Muscle layer of colon (tissue), 2 donors: ENCODE results near the gene SEMA3A.
"Not testable (repeated sequence)": the region's sequence is repeated elsewhere in the genome, so short reads cannot be mapped to it uniquely, and the experiment has no call there.

ENCODE experiments used
- H3K27ac ChIP-seq: one replicate; pipeline ENCODE4 v1.7.0; 2013; ENCODE audit warnings: low read depth, mild to moderate bottlenecking, low read length, moderate library complexity
- H3K27me3 ChIP-seq, 2 donors: one replicate each; pipeline ENCODE4 v1.7.0; 2013; ENCODE audit warnings: low read length in 2 of 2, mild to moderate bottlenecking in 2 of 2; ENCODE audit not compliant: insufficient read depth in 2 of 2, control insufficient read depth in 1 of 2
- H3K36me3 ChIP-seq: one replicate; pipeline ENCODE4 v1.7.0; 2013; ENCODE audit warnings: mild to moderate bottlenecking, low read length; ENCODE audit not compliant: insufficient read depth
- H3K4me1 ChIP-seq: one replicate; pipeline ENCODE4 v1.7.0; 2013; ENCODE audit warnings: mild to moderate bottlenecking, low read length; ENCODE audit not compliant: insufficient read depth
- H3K4me3 ChIP-seq, 2 donors: one replicate each; pipeline ENCODE4 v1.7.0; 2013; ENCODE audit warnings: low read length in 2 of 2, low read depth in 1 of 2, mild to moderate bottlenecking in 1 of 2, moderate library complexity in 1 of 2
- H3K9ac ChIP-seq: one replicate; pipeline ENCODE4 v1.7.0; 2013; ENCODE audit warnings: low read length
- H3K9me3 ChIP-seq: one replicate; pipeline ENCODE4 v1.7.0; 2013; ENCODE audit warnings: mild to moderate bottlenecking, low read length
- donor health status: abdominal sarcoma.
- donor health status: Adenocarcinoma of cecum.

SEMA3A gene

DNA sequence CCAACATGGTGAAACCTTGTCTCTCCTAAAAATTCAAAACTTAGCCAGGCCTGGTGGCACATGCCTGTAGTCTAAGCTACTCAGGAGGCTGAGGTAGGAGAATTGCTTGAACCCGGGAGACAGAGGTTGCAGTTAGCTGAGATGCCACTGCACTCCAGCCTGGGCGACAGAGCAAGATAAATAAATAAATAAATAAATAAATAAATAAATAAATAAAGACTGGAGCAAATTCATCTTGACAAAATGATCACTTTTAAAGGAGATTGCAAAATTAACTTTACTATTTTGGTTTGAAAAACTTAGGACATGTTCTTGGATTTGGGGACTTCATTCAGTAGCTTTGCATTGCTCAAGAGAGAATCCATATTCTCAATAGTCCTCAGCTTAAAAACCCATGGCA is 137.0 kb downstream of the SEMA3A start:
- Histone ChIP-seq H3K27me3 (no peaks in the 10 kb centered on the region), H3K4me1 (peaks cover 6% of the 10 kb centered on the region), H3K9me3 (no peaks in the 10 kb centered on the region), H3K27ac (no peak overlapping the region), H3K4me3 (no peak overlapping the region), H3K36me3 (peaks cover 4% of the 10 kb centered on the region), H3K9ac (no peak overlapping the region)

DNA sequence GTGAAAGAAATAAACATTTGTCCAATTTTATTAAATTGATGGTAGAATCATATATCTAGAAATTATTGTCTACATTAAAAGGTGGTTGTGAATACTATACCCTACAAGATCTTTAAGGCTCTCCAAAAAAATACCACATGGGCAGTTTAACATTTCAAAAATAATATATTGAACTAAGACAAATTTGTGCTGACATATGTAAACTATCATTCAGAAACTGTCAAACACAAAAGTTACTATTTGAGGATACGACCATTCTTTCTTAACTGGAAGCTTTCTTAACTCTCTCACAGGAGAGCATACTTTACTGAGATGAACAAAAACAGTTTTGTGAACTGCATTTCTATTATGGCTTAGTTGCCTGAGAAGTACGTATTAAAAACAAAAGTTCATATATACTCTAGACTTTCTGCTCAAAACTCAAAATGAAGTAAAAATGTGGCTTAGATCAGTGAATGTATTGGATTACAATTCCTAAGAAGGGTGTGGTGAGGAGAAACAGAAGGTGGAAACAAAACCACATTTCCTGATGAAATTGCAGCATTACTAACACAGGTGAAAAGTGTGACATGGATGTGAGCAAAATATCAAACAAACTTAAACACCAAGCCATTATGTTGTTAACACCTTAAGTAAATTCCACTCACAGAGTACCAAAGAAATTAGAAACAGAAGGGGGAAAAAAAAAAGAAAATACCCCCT is 138.5 kb downstream of the SEMA3A start:
- Histone ChIP-seq H3K9ac (no peak overlapping the region), H3K4me1 (peaks cover 3% of the 10 kb centered on the region), H3K27ac (no peak overlapping the region), H3K27me3 (no peaks in the 10 kb centered on the region), H3K4me3 (no peak overlapping the region), H3K9me3 (no peaks in the 10 kb centered on the region), H3K36me3 (peaks cover 4% of the 10 kb centered on the region)

DNA sequence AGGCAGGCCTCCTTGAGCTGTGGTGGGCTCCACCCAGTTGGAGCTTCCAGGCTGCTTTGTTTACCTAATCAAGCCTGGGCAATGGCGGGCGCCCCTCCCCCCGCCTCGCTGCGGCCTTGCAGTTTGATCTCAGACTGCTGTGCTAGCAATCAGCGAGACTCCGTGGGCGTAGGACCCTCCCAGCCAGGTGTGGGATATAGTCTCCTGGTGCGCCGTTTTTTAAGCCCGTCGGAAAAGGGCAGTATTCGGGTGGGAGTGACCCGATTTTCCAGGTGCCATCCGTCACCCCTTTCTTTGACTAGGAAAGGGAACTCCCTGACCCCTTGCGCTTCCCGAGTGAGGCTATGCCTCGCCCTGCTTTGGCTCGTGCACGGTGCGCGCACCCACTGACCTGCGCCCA is 139.4 kb downstream of the SEMA3A start:
- H3K9ac ChIP-seq, H3K36me3 ChIP-seq, H3K4me1 ChIP-seq, H3K9me3 ChIP-seq, H3K27me3 ChIP-seq, H3K4me3 ChIP-seq, H3K27ac ChIP-seq: not testable (repeated sequence)

DNA sequence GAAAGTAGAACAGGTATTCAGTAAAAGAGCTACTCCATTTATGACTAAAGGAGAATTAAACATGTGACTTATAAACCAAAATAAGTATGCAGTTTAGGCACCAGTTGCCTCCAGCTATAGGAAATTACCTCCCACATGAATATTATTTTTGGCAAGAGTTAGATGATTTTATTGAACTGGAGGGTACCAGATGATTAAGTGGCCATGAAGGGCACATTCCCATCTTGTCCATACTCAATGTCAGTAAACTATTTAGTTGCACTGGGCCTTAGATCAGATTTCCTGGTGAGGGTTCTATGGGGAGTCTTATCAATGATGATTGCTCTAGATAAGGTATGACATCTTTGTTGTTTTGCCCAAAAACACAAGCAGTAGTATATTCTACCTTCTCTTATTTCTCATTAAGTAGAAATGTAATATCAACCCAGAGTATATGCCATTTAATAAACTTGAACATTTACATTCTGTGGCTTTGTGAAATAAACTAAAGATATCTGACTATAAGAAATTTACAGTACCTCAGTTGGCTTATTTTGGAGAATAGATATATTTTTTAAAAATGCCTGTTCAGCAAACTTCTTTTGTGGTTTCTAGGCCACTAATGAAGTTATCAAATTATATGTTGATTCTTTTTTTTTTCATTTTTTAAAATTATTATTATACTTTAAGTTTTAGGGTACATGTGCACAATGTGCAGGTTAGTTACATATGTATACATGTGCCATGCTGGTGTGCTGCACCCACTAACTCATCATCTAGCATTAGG is 145.3 kb downstream of the SEMA3A start:
- Histone ChIP-seq H3K27me3 (no peaks in the 10 kb centered on the region), H3K9me3 (no peaks in the 10 kb centered on the region), H3K9ac (no peak overlapping the region), H3K36me3 (no peaks in the 10 kb centered on the region), H3K4me1 (peaks cover 2% of the 10 kb centered on the region), H3K27ac (no peak overlapping the region), H3K4me3 (no peak overlapping the region)

DNA sequence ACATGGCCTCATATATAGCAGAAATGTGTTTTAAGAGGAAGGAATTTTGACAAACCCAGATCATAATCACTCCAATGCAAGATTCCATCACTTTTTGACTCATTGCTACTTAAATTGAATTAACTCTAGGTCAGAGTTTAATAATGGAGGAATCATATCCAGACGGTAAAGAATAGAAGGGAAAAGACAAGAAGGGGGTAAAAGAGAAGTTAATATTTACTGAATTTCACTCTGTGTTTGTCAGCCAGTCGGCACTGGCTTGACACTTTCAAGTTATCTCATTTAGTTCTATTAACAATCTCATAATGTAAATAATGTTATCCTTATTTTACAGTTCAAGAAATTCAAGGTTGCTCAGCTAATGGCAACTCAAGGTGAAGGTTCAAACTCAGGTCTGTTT is 147.5 kb downstream of the SEMA3A start:
- no peaks in the 10 kb centered on the region for H3K9me3 ChIP-seq
- H3K27ac ChIP-seq: no peak overlapping the region
- H3K4me3 ChIP-seq: no peak overlapping the region
- H3K27me3 ChIP-seq: no peaks in the 10 kb centered on the region
- no peaks in the 10 kb centered on the region for H3K36me3 ChIP-seq
- no peak overlapping the region for H3K9ac ChIP-seq
- peaks cover 7% of the 10 kb centered on the region for H3K4me1 ChIP-seq

DNA sequence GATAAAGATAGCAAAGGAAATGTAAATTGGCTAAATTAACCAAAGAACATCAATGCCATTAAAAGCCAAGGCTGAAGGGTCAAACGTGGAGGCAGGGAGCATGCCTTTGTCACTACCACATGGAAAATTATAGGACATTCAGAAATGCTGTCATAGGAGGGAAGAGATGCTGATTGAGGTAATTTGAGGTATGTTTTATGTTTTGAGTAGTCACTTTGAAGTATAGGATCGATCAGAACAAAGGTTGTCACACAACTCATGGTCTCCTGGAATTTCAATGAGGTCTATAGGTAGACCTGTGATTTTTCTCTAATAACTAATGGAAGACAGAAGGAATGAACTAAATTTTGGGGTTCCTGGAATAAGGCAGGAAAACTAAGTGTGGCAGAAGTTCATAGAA is 149.8 kb downstream of the SEMA3A start:
- no peak overlapping the region for H3K9ac ChIP-seq
- H3K36me3 ChIP-seq: no peaks in the 10 kb centered on the region
- no peak overlapping the region for H3K27ac ChIP-seq
- no peaks in the 10 kb centered on the region for H3K27me3 ChIP-seq
- no peak overlapping the region for H3K4me3 ChIP-seq
- H3K4me1 ChIP-seq: peaks cover 7% of the 10 kb centered on the region
- H3K9me3 ChIP-seq: no peaks in the 10 kb centered on the region

DNA sequence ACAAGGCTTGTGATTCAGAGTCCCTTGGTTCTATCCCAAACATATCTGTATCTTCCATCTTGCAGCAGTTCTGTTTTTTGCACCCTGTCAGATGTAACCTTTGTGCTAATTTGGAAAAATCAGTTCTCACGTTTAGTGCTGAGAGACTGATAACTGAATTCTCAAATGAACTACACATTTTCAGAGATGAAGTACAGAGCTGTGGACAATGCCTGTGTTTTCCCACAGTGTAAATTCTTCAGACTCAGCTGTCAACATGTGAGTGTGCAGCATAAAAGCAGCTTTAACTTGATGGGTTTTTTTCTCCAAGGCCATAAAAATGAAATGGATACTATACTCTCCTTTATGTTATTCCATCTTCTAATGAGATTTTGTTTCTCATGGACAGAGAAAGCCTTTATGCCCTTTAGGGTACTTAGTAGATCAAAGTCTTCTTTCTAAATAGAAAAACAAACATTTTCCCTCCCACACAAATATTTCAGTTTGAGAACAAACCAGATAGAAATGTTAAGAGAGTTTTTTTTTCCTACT is 150.9 kb downstream of the SEMA3A start:
- Histone ChIP-seq H3K27ac (no peak overlapping the region), H3K4me1 (peaks cover 7% of the 10 kb centered on the region), H3K9ac (no peak overlapping the region), H3K9me3 (no peaks in the 10 kb centered on the region), H3K27me3 (no peaks in the 10 kb centered on the region), H3K4me3 (no peak overlapping the region), H3K36me3 (no peaks in the 10 kb centered on the region)

DNA sequence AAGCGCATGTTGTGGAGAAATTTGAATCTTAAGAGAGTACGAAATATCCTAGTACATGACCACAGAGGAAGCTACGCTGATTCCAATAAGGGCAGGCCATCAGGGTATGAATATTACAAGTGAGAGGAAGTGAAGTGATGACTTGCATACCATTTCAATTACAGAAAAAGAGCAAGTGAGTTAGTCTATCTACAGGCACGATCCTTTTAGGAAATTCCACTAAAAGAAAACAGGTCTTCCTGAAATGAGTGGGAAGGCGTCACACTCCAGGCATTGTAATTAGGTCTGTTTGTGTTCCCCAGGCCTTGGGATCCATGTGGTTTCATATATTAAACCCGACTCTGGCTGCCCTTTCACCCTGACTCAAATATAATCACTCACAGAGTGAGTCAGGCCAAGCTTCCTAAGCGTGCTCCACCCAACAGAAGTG is 152.5 kb downstream of the SEMA3A start:
- Histone ChIP-seq H3K27me3 (no peaks in the 10 kb centered on the region), H3K27ac (no peak overlapping the region), H3K9me3 (no peaks in the 10 kb centered on the region), H3K4me3 (no peak overlapping the region), H3K4me1 (peaks cover 7% of the 10 kb centered on the region), H3K36me3 (no peaks in the 10 kb centered on the region), H3K9ac (no peak overlapping the region)

DNA sequence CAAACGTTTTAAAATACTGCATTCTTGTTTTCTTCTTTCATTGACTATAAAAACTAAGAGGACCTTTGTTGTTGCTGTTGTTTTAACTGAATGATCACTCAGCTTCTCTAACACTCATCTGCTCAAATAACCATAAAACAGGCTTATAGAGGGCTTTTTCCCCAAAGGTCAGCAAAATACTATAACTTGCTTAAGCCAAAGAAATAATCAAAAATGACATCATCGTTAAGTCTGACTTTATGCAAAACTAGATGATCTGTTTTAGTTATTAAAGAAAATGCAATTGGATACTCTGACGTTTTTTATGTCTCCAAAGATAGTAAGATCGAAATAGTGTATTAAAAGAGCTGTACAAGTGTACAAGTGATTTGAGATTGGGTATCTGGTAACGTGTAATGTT is 152.9 kb downstream of the SEMA3A start:
- no peaks in the 10 kb centered on the region for H3K9me3 ChIP-seq
- H3K4me3 ChIP-seq: no peak overlapping the region
- H3K9ac ChIP-seq: no peak overlapping the region
- H3K27ac ChIP-seq: no peak overlapping the region
- no peaks in the 10 kb centered on the region for H3K36me3 ChIP-seq
- peaks cover 7% of the 10 kb centered on the region for H3K4me1 ChIP-seq
- H3K27me3 ChIP-seq: no peaks in the 10 kb centered on the region

DNA sequence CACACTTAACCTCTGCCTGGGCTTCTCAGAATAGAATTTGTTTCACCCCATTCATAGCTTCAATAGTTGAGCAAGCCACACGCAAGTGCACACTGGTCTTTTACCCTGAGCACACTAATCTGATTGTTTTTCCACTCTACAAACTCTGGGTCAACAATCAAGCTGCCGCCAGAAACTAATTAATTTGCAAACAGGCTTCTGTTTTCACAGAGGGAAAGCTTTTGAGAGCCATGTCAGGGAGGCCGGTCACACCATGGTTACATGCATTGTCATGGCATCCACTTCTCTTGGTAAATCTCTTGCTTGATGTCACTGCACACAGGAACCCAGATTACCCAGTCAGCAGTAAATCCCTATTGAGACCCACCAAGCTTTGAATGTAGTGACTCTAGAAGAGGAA is 154.2 kb downstream of the SEMA3A start:
- H3K36me3 ChIP-seq: no peaks in the 10 kb centered on the region
- H3K9me3 ChIP-seq: no peaks in the 10 kb centered on the region
- H3K4me3 ChIP-seq: no peak overlapping the region
- H3K4me1 ChIP-seq: peaks cover 7% of the 10 kb centered on the region
- no peak overlapping the region for H3K9ac ChIP-seq
- no peaks in the 10 kb centered on the region for H3K27me3 ChIP-seq
- no peak overlapping the region for H3K27ac ChIP-seq

DNA sequence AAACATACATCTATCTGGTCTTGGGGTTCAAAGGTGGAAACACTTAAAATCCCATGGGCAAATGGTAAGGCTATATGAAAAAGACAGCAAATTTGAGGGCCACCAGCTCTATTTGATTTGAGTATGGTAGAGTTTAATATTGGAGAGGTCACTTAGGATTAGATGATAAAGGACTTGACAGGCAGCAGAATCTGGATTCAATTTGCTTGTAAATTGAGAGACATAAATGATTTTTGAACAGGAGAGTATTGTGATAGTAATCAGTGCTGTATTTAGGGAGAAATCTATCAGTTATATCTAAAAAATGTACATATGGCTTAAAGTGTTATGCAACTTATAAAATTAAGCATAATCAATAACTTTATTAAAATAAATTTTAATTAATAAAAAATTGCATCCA is 155.2 kb downstream of the SEMA3A start:
- no peak overlapping the region for H3K4me3 ChIP-seq
- peaks cover 6% of the 10 kb centered on the region for H3K4me1 ChIP-seq
- H3K9ac ChIP-seq: no peak overlapping the region
- no peaks in the 10 kb centered on the region for H3K27me3 ChIP-seq
- no peaks in the 10 kb centered on the region for H3K36me3 ChIP-seq
- no peak overlapping the region for H3K27ac ChIP-seq
- H3K9me3 ChIP-seq: no peaks in the 10 kb centered on the region
